Calu3 (cell line): ENCODE results near the gene AQP1. TPM values are rescaled to one million over a fixed set of nuclear protein-coding genes. Genes with fewer than 3 reads are reported as not detected.

Experiments
- BruUV-seq: library from RNA; stranded (reverse); fragments of 400-500 nt; replicated peaks from 2 replicates; lab custom pipeline; 2021; lab: Mats Ljungman, UMichigan
- CTCF ChIA-PET: fragments of 300-600 bp; sonication (Branson Sonifier 250); formaldehyde crosslinking; loops from one replicate; lab custom pipeline; 2022; ENCODE audit warnings: antibody characterized with exemption; lab: Charles Lee
- DNase-seq: peaks from one replicate; pipeline ENCODE4 v3.0.0; 2022
- H3K27ac Mint-ChIP-seq: one replicate; pipeline ENCODE4 v1.8.0; 2022; ENCODE audit warnings: mixed read lengths; ENCODE audit not compliant: unreplicated experiment
- H3K27me3 Mint-ChIP-seq: one replicate; pipeline ENCODE4 v1.8.0; 2022; ENCODE audit warnings: mixed read lengths; ENCODE audit not compliant: unreplicated experiment
- H3K36me3 Mint-ChIP-seq: one replicate; pipeline ENCODE4 v1.8.0; 2022; ENCODE audit warnings: mild to moderate bottlenecking, moderate library complexity, mixed read lengths; ENCODE audit not compliant: insufficient read depth, unreplicated experiment
- H3K4me1 Mint-ChIP-seq: one replicate; pipeline ENCODE4 v1.8.0; 2022; ENCODE audit warnings: mild to moderate bottlenecking, low read depth, mixed read lengths; ENCODE audit not compliant: unreplicated experiment
- H3K4me3 Mint-ChIP-seq: one replicate; pipeline ENCODE4 v1.8.0; 2022; ENCODE audit warnings: mild to moderate bottlenecking, low read depth, moderate library complexity, mixed read lengths; ENCODE audit not compliant: unreplicated experiment
- H3K9me3 Mint-ChIP-seq: one replicate; pipeline ENCODE4 v1.8.0; 2022; ENCODE audit warnings: low read depth, mixed read lengths; ENCODE audit not compliant: unreplicated experiment
- CTCF ChIP-seq: fragments of 200-600 bp; IDR thresholded peaks from one replicate; pipeline ENCODE4 v1.8.0; 2022; ENCODE audit warnings: antibody characterized with exemption; ENCODE audit not compliant: unreplicated experiment
- intact Hi-C: fragments of 100-400 bp; cut with micrococcal nuclease; formaldehyde crosslinking; loops from one replicate; pipeline ENCODE4 v1.10.0; 2022; ENCODE audit not compliant: unreplicated experiment
- total RNA-seq: library from RNA; stranded (reverse); gene quantifications from 2 replicates; pipeline ENCODE4 v1.2.3, GENCODE V29; 2022

AQP1 gene
- total RNA-seq, 1 experiment from 2014 or later: 1.7 TPM

GRCh38 chr7:30937416-30937815, 25.8 kb downstream of the AQP1 start:
- BruUV-seq: no TSS peak
- peaks cover 19% of the 10 kb centered on the region for H3K36me3 Mint-ChIP-seq
- DNase-seq: peak; percentile 93
- H3K27me3 Mint-ChIP-seq: no peaks in the 10 kb centered on the region
- intact Hi-C loops: loop anchor here (2.0 kb wide), 1 partner anchor 137 kb away; no protein-coding TSS in a partner anchor
- CTCF ChIA-PET: interaction anchor here (0.7 to 1.7 kb wide), 2 partner anchors 40 to 185 kb away, joined by 4 to 11 read pairs; no protein-coding TSS in a partner anchor
- H3K4me3 Mint-ChIP-seq: peak overlapping the region; percentile 6
- H3K27ac Mint-ChIP-seq: peak overlapping the region; percentile 68
- TF ChIP-seq CTCF: no peak
- peaks cover 73% of the 10 kb centered on the region for H3K4me1 Mint-ChIP-seq
- no peaks in the 10 kb centered on the region for H3K9me3 Mint-ChIP-seq

- Mint-ChIP-seq H3K9me3 (no peaks in the 10 kb centered on the region), H3K27me3 (no peaks in the 10 kb centered on the region), H3K4me1 (peaks cover 72% of the 10 kb centered on the region), H3K36me3 (peaks cover 19% of the 10 kb centered on the region), H3K4me3 (no peak overlapping the region), H3K27ac (no peak overlapping the region)
- intact Hi-C loops: loop anchor here (2.0 kb wide), 1 partner anchor 36 kb away; no protein-coding TSS in a partner anchor
- CTCF ChIA-PET: interaction anchor here (0.5 to 2.3 kb wide), 21 partner anchors 9 to 184 kb away, joined by 3 to 16 read pairs (median 4); no protein-coding TSS in a partner anchor
- peak; percentile 99 for DNase-seq
- BruUV-seq: no TSS peak
- TF ChIP-seq CTCF: peak; percentile 99
Observed at GRCh38 chr7:30938435-30939316, 27.0 kb downstream of the AQP1 start.

GRCh38 chr7:30941582-30942323, 30.1 kb downstream of the AQP1 start:
- intact Hi-C loops: loop anchor here (1.0 to 2.0 kb wide), 2 partner anchors 34 to 45 kb away; no protein-coding TSS in a partner anchor
- Mint-ChIP-seq H3K36me3 (peaks cover 19% of the 10 kb centered on the region), H3K27me3 (no peaks in the 10 kb centered on the region), H3K4me1 (peaks cover 51% of the 10 kb centered on the region), H3K4me3 (peak overlapping the region; percentile 61), H3K9me3 (peaks cover 5% of the 10 kb centered on the region), H3K27ac (peak overlapping the region; percentile 93)
- no TSS peak for BruUV-seq
- CTCF ChIA-PET: interaction anchor here (0.6 to 1.0 kb wide), 4 partner anchors 26 to 667 kb away, joined by 3 to 8 read pairs (median 4); no protein-coding TSS in a partner anchor
- DNase-seq: peak; percentile 50
- TF ChIP-seq CTCF: no peak

- peak; percentile 72 for DNase-seq
- H3K9me3 Mint-ChIP-seq: peaks cover 12% of the 10 kb centered on the region
- peaks cover 48% of the 10 kb centered on the region for H3K4me1 Mint-ChIP-seq
- no peak overlapping the region for H3K4me3 Mint-ChIP-seq
- intact Hi-C loops: no loop called here
- no TSS peak for BruUV-seq
- no peaks in the 10 kb centered on the region for H3K36me3 Mint-ChIP-seq
- TF ChIP-seq CTCF: no peak
- no peaks in the 10 kb centered on the region for H3K27me3 Mint-ChIP-seq
- CTCF ChIA-PET: interaction anchor here (0.8 kb wide), 1 partner anchor 11 kb away, joined by 3 read pairs; no protein-coding TSS in a partner anchor
- H3K27ac Mint-ChIP-seq: no peak overlapping the region
Observed at GRCh38 chr7:30950197-30950596, 38.5 kb downstream of the AQP1 start.
